Astrocyte (in vitro differentiated cells and primary cell): ENCODE data around the gene RBM19.

Experiments
- CTCF ChIP-seq: IDR thresholded peaks from 2 replicates; pipeline ENCODE4 v1.5.1; 2011; ENCODE audit warnings: low read depth, mild to moderate bottlenecking, inconsistent platforms, low read length, moderate library complexity; ENCODE audit not compliant: insufficient read depth
- EZH2 ChIP-seq: IDR thresholded peaks from 2 replicates; pipeline ENCODE4 v1.6.1; 2012; ENCODE audit warnings: mild to moderate bottlenecking, low read length, inconsistent platforms; ENCODE audit not compliant: insufficient read depth

GRCh38 chr12:113792450-113792849 lies 173.7 kb downstream of the RBM19 start:
- no peak for TF ChIP-seq CTCF
- TF ChIP-seq EZH2: no peak
